Cortex of kidney (tissue), 1 donor: ENCODE results near the gene LAMC3.

Source experiments
- DNase-seq: peaks from one replicate; lab custom pipeline; 2025; lab: John Stamatoyannopoulos, UW

The LAMC3 gene

DNA sequence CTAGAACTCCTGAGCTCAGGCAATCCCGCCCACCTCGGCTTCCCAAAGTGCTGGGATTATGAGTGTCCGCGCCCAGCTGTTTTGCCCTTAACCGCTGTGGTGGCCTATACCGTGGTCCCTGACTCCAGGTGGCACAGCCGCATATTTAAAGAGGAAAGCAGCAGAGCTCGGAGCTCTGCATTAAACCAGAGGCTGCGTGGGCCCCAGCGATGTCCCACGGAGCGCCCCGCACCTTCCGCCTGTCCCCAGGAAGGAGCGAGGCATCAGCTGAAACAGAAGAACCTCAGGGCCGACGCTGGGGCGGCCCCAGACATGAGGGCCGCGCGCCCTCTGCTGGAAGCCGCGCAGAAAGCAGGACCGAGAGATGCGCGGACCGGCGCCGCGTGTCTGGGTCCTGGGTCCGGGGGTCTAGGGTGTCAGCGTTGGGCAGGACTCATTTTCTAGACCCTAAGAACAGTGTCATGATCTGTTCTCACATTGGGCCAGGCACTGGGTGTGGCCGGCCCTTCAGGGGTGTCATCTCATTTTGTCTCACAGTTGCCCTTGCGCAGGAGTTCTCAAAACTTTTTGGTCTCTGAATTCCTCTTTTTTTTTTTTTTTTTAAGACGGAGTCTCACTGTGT is 37.7 kb downstream of the LAMC3 start:
- no peak for DNase-seq

DNA sequence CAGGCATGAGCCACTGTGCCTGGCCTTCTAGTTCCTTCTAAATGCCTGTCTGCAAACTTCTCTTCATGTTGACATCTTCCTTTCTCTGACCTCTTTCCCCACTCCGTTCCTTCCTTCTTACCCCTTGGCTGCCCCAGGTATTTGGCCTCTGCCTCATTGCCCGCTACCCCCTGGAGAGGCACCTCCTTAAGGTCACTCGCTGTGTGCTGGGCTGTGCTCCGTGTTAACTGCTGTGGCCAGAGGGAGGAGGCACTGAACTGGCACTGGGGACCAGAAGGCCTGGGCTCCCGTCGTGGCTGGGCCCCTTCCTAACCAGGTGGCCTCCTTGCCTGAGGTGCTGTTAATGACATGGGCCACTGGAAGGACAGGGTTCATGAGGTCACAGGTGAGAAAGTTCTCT is 39.4 kb downstream of the LAMC3 start:
- DNase-seq: no peak

DNA sequence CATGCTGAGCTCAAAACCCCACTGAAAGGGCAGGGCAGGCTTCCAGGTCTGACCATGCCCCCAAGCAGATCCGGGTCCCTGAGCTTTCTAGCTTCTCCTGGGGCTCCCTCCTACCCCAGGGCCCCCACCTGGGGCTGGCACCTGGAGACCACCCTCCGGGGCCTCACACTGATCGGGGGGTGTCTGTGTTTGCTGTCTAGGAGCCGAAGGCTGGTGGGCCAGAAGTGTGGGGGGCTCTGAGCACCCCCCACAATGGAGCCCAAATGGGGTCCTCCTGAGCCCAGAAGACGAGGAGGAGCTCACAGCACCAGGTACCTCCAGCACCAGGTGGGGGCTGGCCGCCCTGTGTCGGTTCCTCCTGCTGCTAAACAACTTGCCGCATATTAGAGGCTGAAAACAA is 39.8 kb downstream of the LAMC3 start:
- DNase-seq: no peak

DNA sequence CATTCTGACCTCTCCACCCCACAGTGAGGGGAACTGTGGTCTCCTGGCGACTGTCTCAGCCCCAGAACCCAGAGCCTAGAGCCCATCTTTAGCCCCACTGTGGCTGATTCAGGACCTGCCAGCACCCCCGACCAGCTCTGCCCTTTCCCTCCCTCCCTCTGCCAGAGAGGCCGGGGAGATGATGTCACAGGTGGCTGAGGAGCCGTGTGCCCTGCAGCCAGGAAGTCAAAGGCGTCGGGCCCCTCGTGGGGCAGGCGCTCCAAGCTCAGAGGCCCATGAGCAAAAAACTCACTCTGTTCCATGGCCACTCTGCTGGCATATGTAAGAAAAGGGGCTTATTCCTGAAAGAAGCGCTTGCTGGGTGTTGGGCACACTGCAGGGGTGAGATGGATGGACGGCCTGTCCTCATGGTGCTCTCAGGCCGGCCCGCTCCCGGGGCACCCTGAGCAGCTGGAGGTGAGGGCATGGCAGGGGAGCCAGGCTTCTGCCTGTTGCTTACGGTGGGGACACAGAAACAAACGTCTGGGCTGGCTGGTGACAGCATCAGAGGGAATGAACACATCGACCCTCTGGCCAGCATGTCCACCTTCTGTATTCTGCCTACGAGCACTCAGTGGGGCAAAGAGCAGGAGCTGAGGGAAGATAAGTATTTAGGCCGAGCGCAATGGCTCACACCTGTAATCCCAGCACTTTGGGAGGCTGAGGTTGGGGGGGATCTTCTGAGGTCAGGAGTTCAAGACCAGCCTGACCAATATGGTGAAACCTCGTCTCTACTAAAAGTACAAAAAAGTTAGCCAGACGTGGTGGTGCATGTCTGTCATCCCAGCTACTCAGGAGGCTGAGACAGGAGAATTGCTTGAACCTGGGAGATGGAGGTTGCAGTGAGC is 41.1 kb downstream of the LAMC3 start:
- no peak for DNase-seq

DNA sequence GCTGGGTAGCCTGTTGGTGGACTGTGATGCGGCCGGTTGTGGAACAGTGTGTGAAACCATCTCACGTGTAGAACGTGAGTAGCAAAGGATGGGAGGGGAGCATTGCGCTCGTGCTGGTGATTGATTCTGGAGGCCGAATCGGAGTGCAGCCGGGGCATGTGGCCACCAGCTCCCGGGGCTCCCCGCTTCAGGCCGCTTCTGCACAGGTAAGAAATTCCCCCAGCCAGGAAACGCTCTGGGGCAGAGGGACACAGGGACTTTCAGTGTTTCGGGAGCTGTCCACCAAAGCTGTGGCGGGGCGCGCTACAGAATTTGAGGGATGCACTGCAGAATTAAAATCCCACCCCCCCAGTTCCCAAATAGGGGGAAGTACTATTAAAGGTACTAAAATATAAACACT is 41.9 kb downstream of the LAMC3 start:
- DNase-seq: no peak

DNA sequence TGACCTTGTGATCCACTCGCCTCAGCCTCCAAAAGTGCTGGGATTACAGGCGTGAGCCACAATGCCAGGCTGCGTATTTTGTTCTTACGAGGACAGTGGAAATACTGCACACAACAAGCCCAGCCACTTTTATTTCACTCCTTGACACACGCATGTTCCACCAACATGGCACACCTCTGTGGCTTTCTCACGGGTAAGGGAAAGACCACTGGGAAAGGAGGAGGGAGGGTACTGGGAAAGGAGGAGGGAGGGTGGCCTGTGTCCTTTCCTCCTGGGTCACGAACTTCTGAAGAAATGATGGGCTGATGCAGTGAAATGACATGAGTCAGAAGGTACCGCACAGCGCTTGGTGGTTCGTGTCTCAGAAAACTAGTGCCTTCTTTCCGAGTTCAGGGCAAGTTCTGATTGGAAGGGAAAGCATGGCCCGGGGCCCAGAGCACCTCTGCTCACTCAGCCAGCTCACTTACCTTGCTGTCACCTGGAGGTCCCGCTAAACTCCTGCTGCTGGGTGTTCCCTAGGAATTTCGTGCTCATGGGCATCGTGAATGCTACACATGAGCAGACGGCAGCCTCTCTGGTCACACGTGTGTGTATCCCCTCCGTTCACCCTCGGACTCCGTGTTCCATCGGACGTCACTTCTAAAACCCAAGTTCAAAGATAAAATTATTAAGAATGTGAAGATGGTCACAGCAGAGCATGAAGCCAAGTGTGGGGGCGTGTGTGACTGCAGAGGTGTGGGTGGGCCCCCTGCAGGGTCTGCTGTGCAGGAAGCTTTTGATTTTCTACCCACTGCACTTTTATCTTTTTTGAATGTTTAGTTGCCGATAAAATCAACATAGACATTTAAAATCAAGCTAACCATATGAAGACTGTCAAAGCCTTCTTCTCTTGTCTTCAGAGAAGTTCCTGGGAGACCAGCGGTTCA is 42.9 kb downstream of the LAMC3 start:
- no peak for DNase-seq

DNA sequence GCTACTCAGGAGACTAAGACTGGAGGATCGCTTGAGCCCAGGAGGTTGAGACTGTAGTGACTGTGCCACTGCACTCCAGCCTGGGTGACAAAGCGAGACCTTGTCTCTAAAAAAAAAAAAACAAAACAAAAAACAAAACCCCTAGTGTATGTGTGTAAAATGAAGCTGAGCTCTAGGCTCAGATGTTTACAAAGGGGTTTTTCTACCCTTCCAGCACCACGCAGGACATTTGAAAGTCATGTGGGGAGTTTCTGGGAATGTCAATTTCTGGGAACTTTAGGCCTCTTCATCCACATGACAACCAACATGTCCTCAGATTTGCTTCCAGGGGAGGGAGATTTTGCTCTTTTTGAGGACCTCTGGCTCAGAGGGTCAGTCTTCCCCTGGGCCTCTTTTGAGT is 44.9 kb downstream of the LAMC3 start:
- DNase-seq: no peak

DNA sequence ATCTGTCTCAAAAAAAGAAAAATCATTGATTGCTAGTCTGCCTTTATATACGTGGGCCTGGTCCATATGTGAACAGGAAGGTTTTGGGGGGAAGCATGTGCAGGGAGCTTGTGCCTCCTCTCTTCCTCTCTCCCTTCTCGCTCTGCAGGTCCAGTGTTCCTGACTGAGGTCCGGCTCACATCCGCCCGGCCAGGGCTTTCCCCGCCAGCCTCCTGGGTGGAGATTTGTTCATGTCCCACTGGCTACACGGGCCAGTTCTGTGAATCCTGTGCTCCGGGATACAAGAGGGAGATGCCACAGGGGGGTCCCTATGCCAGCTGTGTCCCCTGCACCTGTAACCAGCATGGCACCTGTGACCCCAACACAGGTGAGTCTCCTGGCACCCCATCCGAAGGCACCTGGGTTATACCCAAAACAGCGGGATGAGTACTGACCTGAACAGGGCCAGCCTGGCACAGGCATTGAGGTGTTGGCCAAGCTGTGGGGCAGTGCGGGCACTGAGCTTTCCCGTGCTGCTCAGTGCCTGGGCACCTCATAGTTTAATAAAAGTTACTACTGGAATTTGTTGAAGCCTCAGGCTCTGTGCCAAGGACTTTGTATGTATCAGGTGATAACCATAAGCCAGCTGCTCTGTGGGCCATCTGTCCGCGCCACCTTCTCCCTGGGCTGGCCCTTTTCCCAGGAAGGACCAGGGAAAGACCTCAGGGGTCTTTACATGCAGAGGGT is 48.0 kb downstream of the LAMC3 start:
- DNase-seq: no peak

DNA sequence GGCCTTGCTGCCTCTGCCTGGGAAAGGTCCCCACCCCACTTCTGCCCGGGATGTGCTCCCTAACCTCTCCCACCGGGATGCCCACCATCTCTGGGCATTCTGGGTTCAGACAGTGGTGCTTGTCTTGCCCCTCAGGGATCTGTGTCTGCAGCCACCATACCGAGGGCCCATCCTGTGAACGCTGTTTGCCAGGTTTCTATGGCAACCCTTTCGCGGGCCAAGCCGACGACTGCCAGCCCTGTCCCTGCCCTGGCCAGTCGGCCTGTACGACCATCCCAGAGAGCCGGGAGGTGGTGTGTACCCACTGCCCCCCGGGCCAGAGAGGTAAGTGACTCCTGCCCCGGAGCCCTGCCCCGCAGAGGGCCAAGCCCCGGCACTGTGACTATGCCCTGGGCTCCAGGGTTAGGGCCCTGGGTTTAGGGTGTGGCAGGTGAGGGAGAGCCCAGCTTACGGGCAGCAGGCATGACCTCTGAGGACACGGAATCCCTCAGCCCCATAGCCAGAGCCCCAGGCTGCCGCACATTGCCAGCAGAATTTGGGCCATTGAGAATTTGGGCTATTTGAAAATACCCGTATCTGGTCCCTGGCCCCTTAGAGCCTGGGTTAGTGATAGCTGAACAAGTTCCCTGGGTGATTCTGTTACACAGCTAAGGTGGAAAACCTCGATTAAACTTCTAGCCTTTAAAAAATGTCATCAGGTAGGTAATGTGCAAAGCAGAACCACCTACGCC is 52.1 kb downstream of the LAMC3 start:
- no peak for DNase-seq

DNA sequence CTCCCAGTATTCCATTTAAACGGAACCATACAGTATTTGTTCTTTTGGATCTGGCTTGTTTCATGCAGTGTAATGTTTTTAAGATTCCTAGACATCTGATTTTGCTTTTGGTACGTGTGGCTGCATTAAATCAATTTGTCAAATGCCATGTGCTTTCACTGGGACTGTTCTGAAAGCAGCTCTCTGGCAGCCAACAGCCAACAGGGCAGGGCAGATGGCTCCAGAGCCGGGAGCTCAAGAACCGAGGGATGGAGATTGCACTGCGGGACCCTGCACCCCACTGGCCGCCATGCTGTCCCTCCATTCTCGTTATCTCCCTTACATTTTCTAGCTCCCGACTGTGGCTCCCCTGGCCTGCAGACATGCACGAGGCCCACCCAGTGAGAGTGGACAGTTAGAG is 54.0 kb downstream of the LAMC3 start:
- DNase-seq: no peak

DNA sequence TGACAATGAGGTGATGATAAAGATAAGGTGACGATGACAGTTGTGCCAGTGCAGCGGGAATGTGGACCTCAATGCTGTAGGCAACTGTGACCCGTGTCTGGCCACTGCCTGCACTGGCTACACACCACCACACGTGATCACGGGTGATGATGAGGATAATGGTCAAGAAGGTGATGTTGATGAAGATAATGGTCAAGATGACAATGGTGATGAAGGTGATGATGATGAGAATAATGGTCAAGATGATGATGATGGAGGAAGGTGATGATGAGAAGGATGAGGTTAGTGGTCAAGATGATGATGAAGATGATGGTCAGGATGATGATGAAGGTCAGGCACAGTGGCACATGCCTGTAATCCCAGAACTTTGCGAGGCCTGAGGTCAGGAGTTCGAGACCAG is 56.6 kb downstream of the LAMC3 start:
- DNase-seq: no peak

DNA sequence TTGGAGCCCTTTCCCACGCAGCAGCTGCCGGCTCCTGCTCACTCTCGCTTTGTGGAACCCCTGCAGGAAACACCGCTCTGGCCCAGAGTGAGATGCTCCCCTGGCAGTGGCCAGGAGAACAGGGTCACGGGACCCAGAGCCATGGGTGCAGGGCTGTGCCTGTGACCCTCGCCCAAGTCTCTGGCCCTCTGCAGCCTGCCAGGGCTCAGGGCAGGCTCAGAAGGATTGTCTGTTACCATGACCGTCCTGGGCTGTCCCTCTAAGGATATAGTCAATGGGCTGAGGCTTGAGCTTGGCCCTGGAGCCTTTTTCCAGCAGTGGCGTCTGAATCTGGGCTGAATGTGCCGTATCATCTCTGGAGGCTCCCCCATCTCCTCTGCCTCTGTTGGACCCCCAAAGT is 58.7 kb downstream of the LAMC3 start:
- no peak for DNase-seq

DNA sequence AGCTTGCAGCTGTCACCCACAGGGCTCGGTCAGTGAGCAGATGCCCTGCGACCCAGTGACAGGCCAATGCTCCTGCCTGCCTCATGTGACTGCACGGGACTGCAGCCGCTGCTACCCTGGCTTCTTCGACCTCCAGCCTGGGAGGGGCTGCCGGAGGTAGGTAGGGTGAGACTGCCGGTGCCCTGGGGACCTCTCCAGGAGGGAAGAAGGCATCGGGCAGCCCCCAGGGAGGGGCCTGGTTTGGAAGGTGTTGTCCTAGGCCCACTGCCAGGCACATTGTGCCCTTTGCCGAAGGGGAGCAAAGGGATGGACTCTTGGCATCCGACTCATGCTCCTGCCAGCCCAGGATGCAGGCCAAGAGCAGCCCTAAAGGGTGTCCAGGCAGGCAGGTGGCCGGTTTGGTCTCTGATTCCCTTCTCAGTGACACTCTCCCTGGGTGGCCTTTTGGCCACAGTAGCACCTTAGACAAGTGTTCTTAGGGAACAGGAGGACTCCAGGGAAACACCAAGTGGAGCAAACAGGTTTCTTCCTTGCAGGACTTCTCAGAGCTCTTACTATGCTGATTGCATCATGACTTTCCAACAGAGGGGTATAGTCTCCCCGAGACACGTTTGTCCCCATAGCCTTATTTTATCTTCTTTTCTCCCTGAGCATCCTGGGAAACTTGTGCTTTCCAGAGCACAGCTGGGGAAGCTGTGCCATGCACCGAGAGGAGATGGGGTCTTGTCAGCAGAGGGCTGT is 59.3 kb downstream of the LAMC3 start:
- DNase-seq: no peak

DNA sequence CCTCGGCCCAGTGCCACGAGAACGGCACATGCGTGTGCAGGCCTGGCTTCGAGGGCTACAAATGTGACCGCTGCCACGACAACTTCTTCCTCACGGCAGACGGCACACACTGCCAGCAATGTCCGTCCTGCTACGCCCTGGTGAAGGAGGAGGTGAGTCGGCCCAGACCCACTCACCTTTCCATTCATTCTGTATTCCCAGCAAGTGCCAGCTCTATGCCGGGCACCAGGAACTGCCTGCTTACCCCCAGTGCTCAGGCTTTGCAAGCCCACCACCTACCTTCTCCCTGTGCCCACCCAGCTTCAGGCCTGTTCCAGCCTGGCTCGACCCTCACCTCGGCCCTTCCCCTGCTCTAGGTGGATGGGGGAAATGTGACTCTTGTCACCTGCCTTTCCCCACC is 60.7 kb downstream of the LAMC3 start:
- no peak for DNase-seq

DNA sequence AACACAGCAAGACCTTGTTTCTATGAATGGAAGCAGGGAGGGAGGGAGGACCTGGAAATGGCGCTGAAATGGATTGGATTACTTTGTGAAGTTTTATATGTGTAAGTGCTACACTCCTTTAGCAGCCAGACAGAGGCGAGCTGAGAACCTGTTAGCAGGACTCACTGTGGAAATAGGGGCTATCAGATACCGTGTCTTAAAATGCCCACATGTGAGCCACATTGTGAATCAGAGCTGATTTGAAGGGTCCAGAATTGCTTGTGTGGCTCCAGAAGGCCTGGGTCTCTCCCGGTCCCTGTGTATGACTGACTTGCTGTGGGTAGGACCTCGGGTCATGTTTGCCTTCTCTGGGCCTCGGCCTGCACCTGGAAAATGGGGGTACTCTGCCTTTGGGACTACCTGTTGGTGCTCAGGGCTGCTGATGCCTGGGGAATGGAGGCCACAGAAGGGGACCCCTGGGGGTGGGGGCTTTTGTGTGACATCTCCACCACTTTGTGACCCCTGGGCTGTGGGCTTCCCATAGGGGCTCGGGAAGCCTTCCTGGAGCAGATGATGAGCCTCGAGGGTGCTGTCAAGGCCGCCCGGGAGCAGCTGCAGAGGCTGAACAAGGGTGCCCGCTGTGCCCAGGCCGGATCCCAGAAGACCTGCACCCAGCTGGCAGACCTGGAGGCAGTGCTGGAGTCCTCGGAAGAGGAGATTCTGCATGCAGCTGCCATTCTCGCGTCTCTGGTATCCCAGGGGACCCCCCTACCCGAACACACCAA is 63.3 kb downstream of the LAMC3 start:
- DNase-seq: no peak

DNA sequence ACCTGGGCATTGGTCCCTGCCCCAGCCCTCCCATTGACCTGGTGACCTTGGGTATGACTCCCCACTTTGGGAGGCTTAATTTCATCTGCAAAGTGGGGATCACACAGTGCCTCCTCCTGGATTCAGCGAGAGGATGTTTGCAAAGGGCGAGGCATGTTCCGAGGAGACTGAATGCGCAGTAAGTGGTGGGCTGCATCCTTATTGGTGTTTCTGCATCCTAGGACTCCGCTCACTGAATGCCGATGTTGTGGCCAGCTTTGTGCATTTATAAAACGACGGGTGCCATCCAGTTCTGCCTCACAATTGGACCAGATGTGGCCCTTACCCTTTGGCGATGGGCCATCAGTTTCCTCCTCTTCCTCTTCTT is 63.9 kb downstream of the LAMC3 start:
- DNase-seq: no peak

DNA sequence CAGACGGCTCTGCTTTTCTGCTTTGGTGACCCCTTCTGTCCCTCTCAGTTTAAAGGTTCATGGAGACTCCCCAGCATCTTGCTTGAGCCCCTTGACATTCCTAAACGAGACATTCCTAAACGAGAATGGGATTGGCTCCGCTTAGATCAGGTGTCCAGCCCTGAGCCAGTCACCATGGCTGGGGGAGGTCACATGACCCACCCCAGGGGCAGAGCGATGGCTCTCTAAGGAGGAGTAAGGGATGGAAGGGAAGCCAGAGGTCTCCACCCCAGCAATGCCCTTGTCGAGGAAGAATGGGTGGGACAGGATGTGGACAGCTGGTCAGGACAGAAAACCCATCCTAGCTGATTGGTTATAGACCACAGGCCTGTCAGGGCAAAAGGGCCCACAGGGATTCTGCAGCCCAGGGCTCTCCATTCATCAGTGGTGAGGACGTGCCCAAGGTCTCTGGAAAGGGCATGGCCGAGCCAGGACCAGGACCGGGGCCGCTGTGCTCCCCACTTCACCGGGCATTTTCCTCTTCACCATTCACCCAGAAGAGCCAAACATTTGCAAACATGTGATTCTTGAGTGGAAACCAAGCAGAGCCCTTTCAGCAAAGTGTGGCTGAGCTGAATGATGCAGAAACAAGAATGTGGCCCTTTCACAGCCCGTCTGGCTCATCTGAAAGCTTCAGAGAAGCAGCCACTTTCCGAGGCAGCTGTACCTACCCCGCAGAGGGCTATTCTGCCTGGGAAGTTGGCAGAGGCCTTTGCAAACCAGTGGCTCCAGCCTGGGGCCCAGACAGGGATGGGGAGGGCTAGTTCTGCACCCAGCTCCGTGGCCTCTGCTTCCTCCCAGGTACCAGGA is 67.6 kb downstream of the LAMC3 start:
- no peak for DNase-seq

DNA sequence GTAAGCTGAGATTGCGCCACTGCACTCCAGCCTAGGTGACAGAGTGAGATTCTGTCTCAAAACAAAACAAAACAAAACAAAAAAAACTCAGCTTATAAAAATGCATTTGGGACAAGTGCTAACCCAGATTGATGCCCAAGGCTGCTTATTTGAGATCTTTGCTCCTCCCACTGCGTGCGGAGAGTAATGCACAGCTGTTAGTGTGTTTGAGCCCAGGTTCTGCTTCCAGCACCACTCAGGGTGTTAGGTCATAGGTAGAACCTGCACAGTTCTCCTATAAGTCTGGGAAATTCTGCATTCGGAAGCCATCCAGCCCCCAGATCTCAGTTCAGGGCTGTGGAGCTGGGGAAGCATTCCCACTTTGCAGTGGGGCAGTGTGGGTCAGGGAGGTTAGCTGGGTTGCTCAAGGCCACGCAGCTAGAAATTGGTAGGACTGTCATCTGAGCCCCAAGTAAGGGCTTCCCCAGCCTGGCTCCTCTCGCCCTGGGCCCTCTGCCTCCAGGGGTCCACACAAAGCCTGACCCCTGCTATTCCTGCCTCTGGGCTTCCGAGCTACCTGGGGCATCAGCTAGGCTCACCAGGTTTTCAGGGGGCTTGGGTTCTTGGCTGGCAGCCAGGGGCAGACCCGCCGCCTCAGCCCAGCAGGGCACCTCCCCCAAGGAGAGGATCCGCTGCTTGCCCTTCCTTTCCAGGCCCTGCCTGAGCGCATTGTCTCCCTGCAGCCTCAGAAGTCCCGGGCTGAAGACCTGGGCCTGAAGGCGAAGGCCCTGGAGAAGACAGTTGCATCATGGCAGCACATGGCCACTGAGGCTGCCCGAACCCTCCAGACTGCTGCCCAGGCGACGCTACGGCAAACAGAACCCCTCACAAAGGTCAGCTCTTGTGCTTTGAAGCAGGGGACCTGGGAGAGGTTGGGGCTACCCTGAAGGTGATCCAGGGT is 69.7 kb downstream of the LAMC3 start:
- DNase-seq: no peak
